GM12878 (cell line): ENCODE measurements around the gene GAS2L2. TPM values are rescaled to one million over a fixed set of nuclear protein-coding genes. Genes with fewer than 3 reads are reported as not detected.
A peak's percentile ranks its signal among the peaks of the same experiment; 100 is the strongest.

Experiments
- ATAC-seq: fragments of 200-7000 bp; cut with Tn5 transposase; 3 replicates; pipeline ENCODE4 v1.9.1; 2020; ENCODE audit warnings: mild to moderate bottlenecking, moderate library complexity
- BruUV-seq: library from RNA; stranded (reverse); fragments of 400-500 nt; replicated peaks from 2 replicates; lab custom pipeline; 2021; lab: Mats Ljungman, UMichigan
- CTCF ChIA-PET: fragments of 300-600 bp; sonication (Branson Sonifier 250); formaldehyde crosslinking; extraction: SDS; loops from one replicate; lab custom pipeline; 2021; ENCODE audit warnings: inconsistent platforms; lab: Yijun Ruan, JAX
- POLR2A ChIA-PET: fragments of 350-600 bp; formaldehyde crosslinking; extraction: SDS; loops from one replicate; lab custom pipeline; 2021; ENCODE audit warnings: inconsistent platforms; lab: Charles Lee
- RAD21 ChIA-PET: fragments of 300-600 bp; sonication (Branson Sonifier 250); formaldehyde crosslinking; loops from one replicate; lab custom pipeline; 2023; ENCODE audit warnings: antibody characterized with exemption; ENCODE audit not compliant: unreplicated experiment; lab: Charles Lee
- SMC1A ChIA-PET: fragments of 300-600 bp; sonication (Branson Sonifier 250); formaldehyde crosslinking; loops from one replicate; lab custom pipeline; 2023; ENCODE audit not compliant: unreplicated experiment, uncharacterized antibody; lab: Charles Lee
- DNase-seq: peaks from one replicate; pipeline ENCODE4 v3.0.0-alpha.2; 2011; ENCODE audit warnings: low read depth, low spot score
- FAIRE-seq: peaks from 3 replicates; lab custom pipeline; 2011; peaks lifted over from hg19 to GRCh38; lab: Jason Lieb, UNC
- H2AFZ ChIP-seq: 2 replicates; pipeline ENCODE4 v1.6.0; 2011; ENCODE audit warnings: low read depth, low read length, control low read depth; ENCODE audit not compliant: control insufficient read depth
- H3K27ac ChIP-seq: 2 replicates; pipeline ENCODE4 v1.5.1; 2011; ENCODE audit warnings: control low read depth; ENCODE audit not compliant: control insufficient read depth, insufficient read depth
- H3K27me3 ChIP-seq, 2 experiments: replicated peaks in 1 of 2; 2 replicates each; pipeline versions ENCODE4 v1.6.0 to v1.6.1; 2011; ENCODE audit warnings: low read length in 1 of 2; ENCODE audit not compliant: control insufficient read depth in 2 of 2, insufficient read depth in 2 of 2
- H3K36me3 ChIP-seq, 2 experiments: 2 replicates each; pipeline ENCODE4 v1.5.1; 2011; ENCODE audit warnings: low read length in 1 of 2; ENCODE audit not compliant: control insufficient read depth in 2 of 2, insufficient read depth in 2 of 2
- H3K4me1 ChIP-seq: 2 replicates; pipeline ENCODE4 v1.6.1; 2011; ENCODE audit warnings: mild to moderate bottlenecking, low read length, moderate library complexity, mixed read lengths; ENCODE audit not compliant: control insufficient read depth, insufficient read depth
- H3K4me2 ChIP-seq: 2 replicates; pipeline ENCODE4 v1.6.0; 2011; ENCODE audit warnings: control low read depth; ENCODE audit not compliant: control insufficient read depth, insufficient read depth
- H3K4me3 ChIP-seq: fragments of 200-600 bp; sonication (generic); 2 replicates; pipeline ENCODE4 v1.5.1; 2016
- H3K79me2 ChIP-seq: 2 replicates; pipeline ENCODE4 v1.6.0; 2011; ENCODE audit warnings: low read length; ENCODE audit not compliant: control insufficient read depth, insufficient read depth
- H3K9ac ChIP-seq: 2 replicates; pipeline ENCODE4 v1.8.0; 2011; ENCODE audit warnings: low read length, control low read depth, mixed read lengths; ENCODE audit not compliant: control insufficient read depth, insufficient read depth
- H3K9me3 ChIP-seq: replicated peaks from 3 replicates; pipeline ENCODE4 v1.5.1; 2011; ENCODE audit warnings: mild to moderate bottlenecking, low read length; ENCODE audit not compliant: control insufficient read depth, insufficient read depth
- H4K20me1 ChIP-seq: 2 replicates; pipeline ENCODE4 v1.6.0; 2011; ENCODE audit not compliant: control insufficient read depth, insufficient read depth
- IKZF1 ChIP-seq: fragments of 450-650 bp; conservative IDR thresholded peaks from 2 replicates; pipeline ENCODE4 v1.6.1; 2017; ENCODE audit warnings: antibody characterized with exemption, mild to moderate bottlenecking
- KAT2A ChIP-seq: conservative IDR thresholded peaks from 2 replicates; pipeline ENCODE4 v1.6.1; 2011; ENCODE audit warnings: low read depth, low read length; ENCODE audit not compliant: control insufficient read depth
- MXI1 ChIP-seq: fragments of 150-350 bp; IDR thresholded peaks from 2 replicates; pipeline ENCODE4 v1.6.1; 2011; ENCODE audit warnings: low read depth, mild to moderate bottlenecking, inconsistent platforms, low read length, improper control_type of control experiment
- NRF1 ChIP-seq: conservative IDR thresholded peaks from 2 replicates; pipeline ENCODE4 v1.6.1; 2011; ENCODE audit warnings: mild to moderate bottlenecking, low read depth, low read length, improper control_type of control experiment
- STAT3 ChIP-seq: IDR thresholded peaks from 2 replicates; pipeline ENCODE4 v1.6.1; 2011; ENCODE audit warnings: low read depth, low read length, improper control_type of control experiment
- WGBS: methylation state at CpG from one replicate; pipeline ENCODE4 v1.1.6; 2016; ENCODE audit warnings: low lambda C conversion rate; ENCODE audit not compliant: insufficient replicate concordance, insufficient coverage; ENCODE audit errors: missing lambda C conversion rate; 5-methylcytosine and 5-hydroxymethylcytosine counted together
- in situ Hi-C: fragments of 300-500 bp; cut with MboI; formaldehyde crosslinking; loops from 9 replicates; pipeline ENCODE4 v1.14.3; 2018; ENCODE audit warnings: mixed read lengths
- intact Hi-C: fragments of 100-400 bp; cut with micrococcal nuclease; formaldehyde crosslinking; loops from one replicate; pipeline ENCODE4 v1.14.2; 2022; ENCODE audit not compliant: unreplicated experiment
- polyA plus RNA-seq, 11 experiments: library from polyadenylated mRNA; depleted of rRNA in 4 of 11; unstranded in 6 of 11; stranded (reverse) in 5 of 11; fragments of >200 nt; fragmentation: Nextera tagmentation in 4 of 11; fragmentation: Illumina TruSeq in 1 of 11; extraction: Ambion mirVana in 4 of 11; extraction: Trizol in 1 of 11; gene quantifications; 1 replicate in 1 of 11; 2 replicates in 10 of 11; pipeline versions ENCODE4 v1.2.1 to v1.2.3, GENCODE V29; 2011 to 2016; ENCODE audit warnings: inconsistent platforms in 2 of 11, missing spikeins in 2 of 11, low read depth in 1 of 11
- total RNA-seq, 4 experiments: library from RNA; depleted of rRNA in 3 of 4; stranded (reverse); fragments of >200 nt in 3 of 4; fragmentation: Illumina TruSeq in 1 of 4; extraction: Trizol in 1 of 4; gene quantifications; 2 replicates each; pipeline versions ENCODE4 v1.2.1 to v1.2.3, GENCODE V29; 2013 to 2021
- TF ChIP-seq, protein P1 (sequence below), 3 experiments: IDR thresholded peaks in 2 of 3; conservative IDR thresholded peaks in 1 of 3; 2 replicates each; pipeline ENCODE4 v1.5.1; 2011; ENCODE audit warnings: low read depth in 3 of 3, low read length in 3 of 3, mild to moderate bottlenecking in 3 of 3, control low read depth in 2 of 3, moderate library complexity in 2 of 3, inconsistent platforms in 1 of 3, mixed read lengths in 1 of 3; ENCODE audit not compliant: control insufficient read depth in 2 of 3, insufficient read depth in 1 of 3; ENCODE audit errors: extremely low read depth in 1 of 3
- TF ChIP-seq, protein P2 (sequence below): fragments of 450-650 bp; IDR thresholded peaks from 2 replicates; pipeline ENCODE4 v1.6.1; 2017; ENCODE audit warnings: mild to moderate bottlenecking, moderate library complexity
- TF ChIP-seq, protein P3 (sequence below): fragments of 450-650 bp; IDR thresholded peaks from 2 replicates; pipeline ENCODE4 v1.6.1; 2017; ENCODE audit warnings: mild to moderate bottlenecking

The GAS2L2 gene
- total and polyA plus RNA-seq, 10 of the 15 experiments (the other 5 are each of a cell fraction or from before 2014, with no cell fraction given), result 0.01 TPM; not detected in 9

DNA sequence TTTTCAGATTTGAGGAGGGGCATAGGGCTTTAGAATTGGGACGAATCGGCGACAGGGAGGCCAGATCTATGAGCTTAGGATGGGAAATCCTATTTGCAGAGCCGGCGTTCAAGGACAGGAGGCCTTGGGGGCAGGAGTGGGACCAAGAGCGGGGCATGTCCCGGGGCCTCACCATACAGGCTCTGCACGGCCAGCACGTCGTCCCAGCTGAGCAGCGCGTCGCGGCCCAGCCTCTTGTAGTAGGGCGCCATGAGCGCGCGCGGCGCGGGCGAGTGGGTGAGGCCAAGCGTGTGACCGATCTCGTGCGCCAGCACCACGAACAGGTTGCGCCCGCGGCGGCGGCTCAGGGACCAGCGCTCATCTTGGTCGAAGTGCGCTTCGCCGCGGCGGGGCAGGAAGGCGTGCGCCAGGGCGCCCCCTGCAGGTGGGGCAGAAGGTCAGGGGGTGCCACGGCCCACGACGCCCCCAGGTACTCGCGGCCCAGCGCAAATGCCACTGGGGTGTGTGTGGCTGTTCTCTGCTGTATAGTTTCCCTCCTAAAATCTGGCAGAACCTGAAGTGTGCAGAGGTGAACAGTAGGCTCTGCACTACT lies 17.0 kb upstream of the GAS2L2 start:
- in situ Hi-C loops, result loop anchor here (5.0 kb wide), 1 partner anchor 37 kb away; the partner anchor contains the start of gene TAF15
- no peak for FAIRE-seq

More for the DNA sequence above, 17.0 kb upstream of the GAS2L2 start:
- POLR2A ChIA-PET, result no interaction called here
- BruUV-seq, result no TSS peak
- CTCF ChIA-PET, result interaction anchor here (0.6 to 2.3 kb wide), 5 partner anchors 29 to 157 kb away, joined by 3 to 8 read pairs (median 4); partner anchors contain the start of gene TAF15
- TF ChIP-seq NRF1, result no peak
- TF ChIP-seq KAT2A, result no peak
- TF ChIP-seq, protein P1, sequence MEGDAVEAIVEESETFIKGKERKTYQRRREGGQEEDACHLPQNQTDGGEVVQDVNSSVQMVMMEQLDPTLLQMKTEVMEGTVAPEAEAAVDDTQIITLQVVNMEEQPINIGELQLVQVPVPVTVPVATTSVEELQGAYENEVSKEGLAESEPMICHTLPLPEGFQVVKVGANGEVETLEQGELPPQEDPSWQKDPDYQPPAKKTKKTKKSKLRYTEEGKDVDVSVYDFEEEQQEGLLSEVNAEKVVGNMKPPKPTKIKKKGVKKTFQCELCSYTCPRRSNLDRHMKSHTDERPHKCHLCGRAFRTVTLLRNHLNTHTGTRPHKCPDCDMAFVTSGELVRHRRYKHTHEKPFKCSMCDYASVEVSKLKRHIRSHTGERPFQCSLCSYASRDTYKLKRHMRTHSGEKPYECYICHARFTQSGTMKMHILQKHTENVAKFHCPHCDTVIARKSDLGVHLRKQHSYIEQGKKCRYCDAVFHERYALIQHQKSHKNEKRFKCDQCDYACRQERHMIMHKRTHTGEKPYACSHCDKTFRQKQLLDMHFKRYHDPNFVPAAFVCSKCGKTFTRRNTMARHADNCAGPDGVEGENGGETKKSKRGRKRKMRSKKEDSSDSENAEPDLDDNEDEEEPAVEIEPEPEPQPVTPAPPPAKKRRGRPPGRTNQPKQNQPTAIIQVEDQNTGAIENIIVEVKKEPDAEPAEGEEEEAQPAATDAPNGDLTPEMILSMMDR (IDR thresholded peaks at IDR 0.05 in 2 of 3, conservative IDR thresholded peaks at IDR 0.05 in 1 of 3; ENCODE audit: control insufficient read depth in 2 of 3, extremely low read depth in 1 of 3, insufficient read depth in 1 of 3, low read depth in 3 of 3, low read length in 3 of 3), result peak in 1 of 3 experiments; percentile 13; a peak in 1 of 6 replicates
- TF ChIP-seq, protein P2, sequence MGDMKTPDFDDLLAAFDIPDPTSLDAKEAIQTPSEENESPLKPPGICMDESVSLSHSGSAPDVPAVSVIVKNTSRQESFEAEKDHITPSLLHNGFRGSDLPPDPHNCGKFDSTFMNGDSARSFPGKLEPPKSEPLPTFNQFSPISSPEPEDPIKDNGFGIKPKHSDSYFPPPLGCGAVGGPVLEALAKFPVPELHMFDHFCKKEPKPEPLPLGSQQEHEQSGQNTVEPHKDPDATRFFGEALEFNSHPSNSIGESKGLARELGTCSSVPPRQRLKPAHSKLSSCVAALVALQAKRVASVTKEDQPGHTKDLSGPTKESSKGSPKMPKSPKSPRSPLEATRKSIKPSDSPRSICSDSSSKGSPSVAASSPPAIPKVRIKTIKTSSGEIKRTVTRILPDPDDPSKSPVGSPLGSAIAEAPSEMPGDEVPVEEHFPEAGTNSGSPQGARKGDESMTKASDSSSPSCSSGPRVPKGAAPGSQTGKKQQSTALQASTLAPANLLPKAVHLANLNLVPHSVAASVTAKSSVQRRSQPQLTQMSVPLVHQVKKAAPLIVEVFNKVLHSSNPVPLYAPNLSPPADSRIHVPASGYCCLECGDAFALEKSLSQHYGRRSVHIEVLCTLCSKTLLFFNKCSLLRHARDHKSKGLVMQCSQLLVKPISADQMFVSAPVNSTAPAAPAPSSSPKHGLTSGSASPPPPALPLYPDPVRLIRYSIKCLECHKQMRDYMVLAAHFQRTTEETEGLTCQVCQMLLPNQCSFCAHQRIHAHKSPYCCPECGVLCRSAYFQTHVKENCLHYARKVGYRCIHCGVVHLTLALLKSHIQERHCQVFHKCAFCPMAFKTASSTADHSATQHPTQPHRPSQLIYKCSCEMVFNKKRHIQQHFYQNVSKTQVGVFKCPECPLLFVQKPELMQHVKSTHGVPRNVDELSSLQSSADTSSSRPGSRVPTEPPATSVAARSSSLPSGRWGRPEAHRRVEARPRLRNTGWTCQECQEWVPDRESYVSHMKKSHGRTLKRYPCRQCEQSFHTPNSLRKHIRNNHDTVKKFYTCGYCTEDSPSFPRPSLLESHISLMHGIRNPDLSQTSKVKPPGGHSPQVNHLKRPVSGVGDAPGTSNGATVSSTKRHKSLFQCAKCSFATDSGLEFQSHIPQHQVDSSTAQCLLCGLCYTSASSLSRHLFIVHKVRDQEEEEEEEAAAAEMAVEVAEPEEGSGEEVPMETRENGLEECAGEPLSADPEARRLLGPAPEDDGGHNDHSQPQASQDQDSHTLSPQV, result no peak
- no peak for TF ChIP-seq STAT3
- TF ChIP-seq MXI1, result no peak
- TF ChIP-seq, protein P3, sequence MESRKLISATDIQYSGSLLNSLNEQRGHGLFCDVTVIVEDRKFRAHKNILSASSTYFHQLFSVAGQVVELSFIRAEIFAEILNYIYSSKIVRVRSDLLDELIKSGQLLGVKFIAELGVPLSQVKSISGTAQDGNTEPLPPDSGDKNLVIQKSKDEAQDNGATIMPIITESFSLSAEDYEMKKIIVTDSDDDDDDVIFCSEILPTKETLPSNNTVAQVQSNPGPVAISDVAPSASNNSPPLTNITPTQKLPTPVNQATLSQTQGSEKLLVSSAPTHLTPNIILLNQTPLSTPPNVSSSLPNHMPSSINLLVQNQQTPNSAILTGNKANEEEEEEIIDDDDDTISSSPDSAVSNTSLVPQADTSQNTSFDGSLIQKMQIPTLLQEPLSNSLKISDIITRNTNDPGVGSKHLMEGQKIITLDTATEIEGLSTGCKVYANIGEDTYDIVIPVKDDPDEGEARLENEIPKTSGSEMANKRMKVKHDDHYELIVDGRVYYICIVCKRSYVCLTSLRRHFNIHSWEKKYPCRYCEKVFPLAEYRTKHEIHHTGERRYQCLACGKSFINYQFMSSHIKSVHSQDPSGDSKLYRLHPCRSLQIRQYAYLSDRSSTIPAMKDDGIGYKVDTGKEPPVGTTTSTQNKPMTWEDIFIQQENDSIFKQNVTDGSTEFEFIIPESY, result peak; percentile 60; the same call in 1 of the 2 replicates
- no peak for TF ChIP-seq IKZF1
- WGBS, result 84% methylated on average over 48 of the region's 48 CpGs
- Histone ChIP-seq H3K9me3 (no peaks in the 10 kb centered on the region), H3K4me3 (no peak overlapping the region), H3K27me3 (peaks cover 4 to 6% of the 10 kb centered on the region in 2 experiments), H3K9ac (no peak overlapping the region), H3K4me2 (no peak overlapping the region), H3K79me2 (no peaks in the 10 kb centered on the region), H3K4me1 (no peaks in the 10 kb centered on the region; the same call in 1 of the 2 replicates), H3K36me3 (no peaks in the 10 kb centered on the region), H3K27ac (no peak overlapping the region), H4K20me1 (no peaks in the 10 kb centered on the region), H2AFZ (no peak overlapping the region)
- ATAC-seq (no peak), DNase-seq (no peak)
- SMC1A ChIA-PET, result no interaction called here
- intact Hi-C loops, result no loop called here
- RAD21 ChIA-PET, result interaction anchor here (0.6 to 1.0 kb wide), 2 partner anchors 38 to 178 kb away, joined by 3 to 5 read pairs; no protein-coding TSS in a partner anchor
